Large intestine (tissue), 3 donors: ENCODE measurements around the gene VAT1. TPM values are rescaled to one million over a fixed set of nuclear protein-coding genes. Genes with fewer than 3 reads are reported as not detected.
A peak's percentile ranks its signal among the peaks of the same experiment; 100 is the strongest.
"Not testable (repeated sequence)": the region's sequence is repeated elsewhere in the genome, so short reads cannot be mapped to it uniquely, and the experiment has no call there.

Experiments used
- DNase-seq, 2 donors: peaks; one replicate each; pipeline versions ENCODE4 v3.0.0 to v3.0.0-alpha.2; 2013
- H3K27ac ChIP-seq: one replicate; pipeline ENCODE4 v1.5.1; 2013; ENCODE audit warnings: low read length
- H3K27me3 ChIP-seq: 2 replicates; pipeline ENCODE4 v1.6.1; 2013; ENCODE audit warnings: low read length; ENCODE audit not compliant: control insufficient read depth, insufficient read depth
- H3K36me3 ChIP-seq: 2 replicates; pipeline ENCODE4 v1.6.1; 2013; ENCODE audit warnings: low read length; ENCODE audit not compliant: control insufficient read depth, insufficient read depth
- H3K4me1 ChIP-seq: one replicate; pipeline ENCODE4 v1.6.1; 2013; ENCODE audit warnings: low read length; ENCODE audit not compliant: control insufficient read depth, insufficient read depth
- H3K4me3 ChIP-seq: one replicate; pipeline ENCODE4 v1.5.1; 2013; ENCODE audit warnings: low read length
- H3K9me3 ChIP-seq: one replicate; pipeline ENCODE4 v1.6.1; 2013; ENCODE audit warnings: mild to moderate bottlenecking, low read depth, low read length, moderate library complexity; ENCODE audit not compliant: control insufficient read depth
- WGBS: methylation state at CpG from one replicate; pipeline ENCODE4 v1.1.5; 2013; ENCODE audit warnings: low lambda C conversion rate; ENCODE audit not compliant: insufficient coverage; 5-methylcytosine and 5-hydroxymethylcytosine counted together
- polyA plus RNA-seq: library from polyadenylated mRNA; unstranded; fragments of 120-200 nt; gene quantifications from one replicate; pipeline ENCODE4 v1.2.1, GENCODE V29; 2013

The VAT1 gene
- polyA plus RNA-seq, 1 donor = 148 TPM

- Histone ChIP-seq H3K27ac (peak within 1 kb of the TSS; percentile 94), H3K4me1 (peaks cover 21% of the 10 kb centered on the region), H3K27me3 (no peaks in the 10 kb centered on the region), H3K36me3 (peaks cover 22% of the 10 kb centered on the region), H3K4me3 (peak within 1 kb of the TSS; percentile 65), H3K9me3 (no peaks in the 10 kb centered on the region)
- DNase-seq = peak; percentile 90 to 95
- no CpG with 5 or more reads among the region's 18 CpGs for WGBS
Measured at GRCh38 chr17:43006639-43007551, 15.3 kb downstream of the VAT1 start, which contains the start of gene IFI35. Gene IFI35 (plus strand): TSS chr17:43006784. CDS start chr17:43006948, 164 bp downstream.

- 100% methylated on average over 1 of the region's 5 CpGs for WGBS
- no peaks in the 10 kb centered on the region for H3K9me3 ChIP-seq
- H3K36me3 ChIP-seq = peaks cover 41% of the 10 kb centered on the region
- H3K4me3 ChIP-seq = no peak overlapping the region
- no peak for DNase-seq
- no peak overlapping the region for H3K27ac ChIP-seq
- H3K27me3 ChIP-seq = no peaks in the 10 kb centered on the region
- peaks cover 11% of the 10 kb centered on the region for H3K4me1 ChIP-seq
Measured at GRCh38 chr17:43003542-43004172, 18.5 kb downstream of the VAT1 start.

DNA sequence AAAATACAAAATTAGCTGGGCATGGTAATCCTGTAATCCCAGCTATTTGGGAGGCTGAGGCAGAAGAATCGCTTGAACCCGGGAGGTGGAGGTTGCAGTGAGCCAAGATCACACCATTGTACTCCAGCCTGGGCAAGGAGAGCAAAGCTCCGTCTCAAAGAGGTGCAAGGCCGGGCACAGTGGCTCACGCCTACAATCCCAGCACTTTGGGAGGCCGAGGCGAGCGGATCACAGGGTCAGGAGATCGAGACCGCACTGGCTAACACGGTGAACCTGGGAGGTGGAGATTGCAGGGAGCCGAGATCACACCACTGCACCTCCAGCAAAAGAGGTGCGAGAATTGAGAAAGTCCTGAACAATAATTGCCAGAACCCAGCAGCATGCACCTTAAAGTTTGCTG, 21.3 kb downstream of the VAT1 start:
- no CpG with 5 or more reads among the region's 13 CpGs for WGBS

GRCh38 chr17:42999003-42999525, 23.1 kb downstream of the VAT1 start:
- Histone ChIP-seq H3K4me3 (peak overlapping the region; percentile 71), H3K27me3 (no peaks in the 10 kb centered on the region), H3K27ac (peak overlapping the region; percentile 80), H3K9me3 (no peaks in the 10 kb centered on the region), H3K36me3 (peaks cover 42% of the 10 kb centered on the region), H3K4me1 (peaks cover 8% of the 10 kb centered on the region)
- no CpG with 5 or more reads among the region's 10 CpGs for WGBS
- no peak for DNase-seq

More for the DNA sequence above, 21.3 kb downstream of the VAT1 start:
- peaks cover 41% of the 10 kb centered on the region for H3K36me3 ChIP-seq
- not testable (repeated sequence) for H3K27me3 ChIP-seq, H3K9me3 ChIP-seq, H3K27ac ChIP-seq, H3K4me1 ChIP-seq, DNase-seq, H3K4me3 ChIP-seq

GRCh38 chr17:42997984-42998938, 23.9 kb downstream of the VAT1 start, which contains the start of gene RPL27:
Gene RPL27 (plus strand): TSS chr17:42998419. CDS start chr17:42998751, 332 bp downstream.
- Histone ChIP-seq H3K4me3 (peak within 1 kb of the TSS; percentile 71), H3K9me3 (no peaks in the 10 kb centered on the region), H3K4me1 (peaks cover 8% of the 10 kb centered on the region), H3K27ac (peak within 1 kb of the TSS; percentile 80), H3K27me3 (no peaks in the 10 kb centered on the region), H3K36me3 (peaks cover 38% of the 10 kb centered on the region)
- peak; percentile 100 for DNase-seq
- WGBS = no CpG with 5 or more reads among the region's 49 CpGs

GRCh38 chr17:42997390-42997983, 24.7 kb downstream of the VAT1 start:
- Histone ChIP-seq H3K27ac (peak overlapping the region; percentile 62), H3K27me3 (no peaks in the 10 kb centered on the region), H3K4me1 (peaks cover 8% of the 10 kb centered on the region), H3K9me3 (no peaks in the 10 kb centered on the region), H3K36me3 (peaks cover 38% of the 10 kb centered on the region), H3K4me3 (peak overlapping the region; percentile 17)
- no CpG with 5 or more reads among the region's 5 CpGs for WGBS
- no peak for DNase-seq

DNA sequence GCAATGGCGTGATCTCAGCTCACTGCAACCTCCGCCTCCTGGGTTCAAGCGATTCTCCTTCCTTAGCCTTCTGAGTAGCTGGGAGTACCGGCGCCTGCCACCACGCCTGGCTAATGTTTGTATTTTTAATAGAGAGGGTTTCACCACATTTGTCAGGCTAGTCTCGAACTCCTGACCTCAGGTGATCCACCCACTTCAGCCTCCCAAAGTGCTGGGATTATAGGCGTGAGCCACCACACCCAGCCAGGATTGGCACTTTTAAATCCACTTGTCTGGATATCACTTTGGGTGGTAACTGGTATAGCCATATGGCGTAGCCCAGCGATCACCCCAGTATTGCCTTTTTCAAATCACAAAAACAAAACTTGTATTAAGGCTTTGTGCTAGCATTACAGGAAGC, 28.3 kb downstream of the VAT1 start:
- not testable (repeated sequence) for DNase-seq, H3K4me3 ChIP-seq, H3K4me1 ChIP-seq, H3K9me3 ChIP-seq, H3K27ac ChIP-seq, H3K27me3 ChIP-seq
- H3K36me3 ChIP-seq = peaks cover 40% of the 10 kb centered on the region
- WGBS = no CpG with 5 or more reads among the region's 10 CpGs

- Histone ChIP-seq H3K9me3 (no peaks in the 10 kb centered on the region), H3K4me1 (no peaks in the 10 kb centered on the region), H3K27me3 (no peaks in the 10 kb centered on the region), H3K36me3 (peaks cover 50% of the 10 kb centered on the region), H3K4me3 (no peak overlapping the region), H3K27ac (no peak overlapping the region)
- WGBS = no CpG with 5 or more reads among the region's 5 CpGs
- DNase-seq = no peak
Measured at GRCh38 chr17:42992872-42993271, 29.3 kb downstream of the VAT1 start.

DNA sequence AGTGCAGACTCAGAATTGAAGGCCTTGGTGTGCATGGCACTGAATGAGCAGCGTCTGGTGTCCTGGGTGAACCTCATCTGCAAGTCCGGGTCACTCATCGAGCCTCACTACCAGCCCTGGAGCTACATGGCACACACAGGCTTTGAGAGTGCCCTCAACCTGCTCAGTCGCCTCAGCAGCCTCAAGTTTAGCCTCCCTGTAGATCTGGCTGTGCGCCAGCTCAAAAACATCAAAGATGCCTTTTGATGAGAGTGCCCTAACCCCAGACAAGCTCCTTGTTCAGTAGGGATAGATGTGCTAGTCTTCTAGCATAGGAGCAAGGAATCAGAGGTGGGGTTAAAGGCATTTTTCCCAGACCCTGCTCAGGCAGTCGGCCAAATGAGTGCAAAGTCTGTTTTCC, 30.7 kb downstream of the VAT1 start:
- no CpG with 5 or more reads among the region's 6 CpGs for WGBS
- no peak overlapping the region for H3K27ac ChIP-seq
- peaks cover 63% of the 10 kb centered on the region for H3K36me3 ChIP-seq
- no peaks in the 10 kb centered on the region for H3K27me3 ChIP-seq
- no peak for DNase-seq
- H3K4me3 ChIP-seq = no peak overlapping the region
- H3K4me1 ChIP-seq = no peaks in the 10 kb centered on the region
- H3K9me3 ChIP-seq = no peaks in the 10 kb centered on the region
